MG63 (cell line): ENCODE measurements around the gene RASSF8. TPM values are rescaled to one million over a fixed set of nuclear protein-coding genes. Genes with fewer than 3 reads are reported as not detected.

Experiments used
- DNase-seq: peaks from one replicate; pipeline ENCODE4 v3.0.0-alpha.2; 2020
- H3K27me3 ChIP-seq: fragments of 250-450 bp; sonication (Bioruptor Pico); 2 replicates; pipeline ENCODE4 v1.5.1; 2020; ENCODE audit warnings: mild to moderate bottlenecking, moderate library complexity
- H3K36me3 ChIP-seq: fragments of 250-450 bp; sonication (Bioruptor Pico); 2 replicates; pipeline ENCODE4 v1.5.1; 2020; ENCODE audit warnings: mild to moderate bottlenecking, moderate library complexity
- H3K4me3 ChIP-seq: fragments of 250-450 bp; sonication (Bioruptor Pico); 2 replicates; pipeline ENCODE4 v1.5.1; 2020; ENCODE audit warnings: mild to moderate bottlenecking, moderate library complexity
- H3K9me3 ChIP-seq: fragments of 250-450 bp; sonication (Bioruptor Pico); 2 replicates; pipeline ENCODE4 v1.5.1; 2020; ENCODE audit warnings: mild to moderate bottlenecking, moderate library complexity
- total RNA-seq: library from RNA; depleted of rRNA; stranded (reverse); fragments of >200 nt; shearing (Covaris generic); gene quantifications from 2 replicates; pipeline ENCODE4 v1.2.3, GENCODE V29; 2014; ENCODE audit warnings: low replicate concordance

RASSF8 gene
- total RNA-seq, 1 experiment from 2014 or later, result 7.3 TPM

DNA sequence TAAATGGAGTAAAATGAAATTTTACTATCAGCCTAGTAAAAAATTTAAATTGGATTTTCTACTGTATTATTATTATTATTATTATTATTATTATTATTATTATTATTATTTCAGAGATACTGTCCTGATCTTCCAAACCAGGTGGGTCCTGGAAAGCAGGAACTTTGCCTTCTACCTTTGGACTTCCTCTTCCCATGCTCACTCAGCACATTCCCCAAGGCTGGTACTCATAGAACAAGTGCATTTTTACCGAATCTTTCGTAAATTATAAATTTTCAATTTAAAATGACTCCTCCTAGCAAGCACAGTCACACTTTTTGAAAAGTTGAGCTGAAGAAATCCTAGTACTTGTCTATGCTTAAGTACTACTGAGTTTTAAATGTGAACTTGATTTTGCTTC is 136.7 kb downstream of the RASSF8 start:
- Histone ChIP-seq H3K36me3 (no peaks in the 10 kb centered on the region), H3K27me3 (no peaks in the 10 kb centered on the region), H3K9me3 (no peaks in the 10 kb centered on the region), H3K4me3 (no peak overlapping the region)
- no peak for DNase-seq

DNA sequence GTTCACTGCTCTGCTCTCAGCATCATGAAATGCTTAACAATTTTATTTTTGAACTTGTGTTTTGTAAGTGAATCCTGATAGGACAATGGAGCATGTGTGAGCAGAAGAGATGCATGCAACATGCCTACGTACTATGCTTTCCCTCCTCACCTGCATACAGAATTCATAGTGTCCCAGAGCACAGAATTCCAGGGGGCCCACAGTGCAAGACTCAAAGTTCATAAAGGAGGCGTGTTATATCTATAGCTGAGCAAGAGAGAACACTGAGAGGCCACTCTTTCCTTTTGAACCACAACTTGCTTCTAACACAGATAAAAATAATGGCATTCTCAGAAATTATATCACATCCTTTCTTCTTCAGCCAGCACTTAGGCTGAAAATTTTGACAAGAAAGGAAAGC is 137.6 kb downstream of the RASSF8 start:
- no peaks in the 10 kb centered on the region for H3K9me3 ChIP-seq
- DNase-seq, result no peak
- no peak overlapping the region for H3K4me3 ChIP-seq
- H3K27me3 ChIP-seq, result no peaks in the 10 kb centered on the region
- no peaks in the 10 kb centered on the region for H3K36me3 ChIP-seq

DNA sequence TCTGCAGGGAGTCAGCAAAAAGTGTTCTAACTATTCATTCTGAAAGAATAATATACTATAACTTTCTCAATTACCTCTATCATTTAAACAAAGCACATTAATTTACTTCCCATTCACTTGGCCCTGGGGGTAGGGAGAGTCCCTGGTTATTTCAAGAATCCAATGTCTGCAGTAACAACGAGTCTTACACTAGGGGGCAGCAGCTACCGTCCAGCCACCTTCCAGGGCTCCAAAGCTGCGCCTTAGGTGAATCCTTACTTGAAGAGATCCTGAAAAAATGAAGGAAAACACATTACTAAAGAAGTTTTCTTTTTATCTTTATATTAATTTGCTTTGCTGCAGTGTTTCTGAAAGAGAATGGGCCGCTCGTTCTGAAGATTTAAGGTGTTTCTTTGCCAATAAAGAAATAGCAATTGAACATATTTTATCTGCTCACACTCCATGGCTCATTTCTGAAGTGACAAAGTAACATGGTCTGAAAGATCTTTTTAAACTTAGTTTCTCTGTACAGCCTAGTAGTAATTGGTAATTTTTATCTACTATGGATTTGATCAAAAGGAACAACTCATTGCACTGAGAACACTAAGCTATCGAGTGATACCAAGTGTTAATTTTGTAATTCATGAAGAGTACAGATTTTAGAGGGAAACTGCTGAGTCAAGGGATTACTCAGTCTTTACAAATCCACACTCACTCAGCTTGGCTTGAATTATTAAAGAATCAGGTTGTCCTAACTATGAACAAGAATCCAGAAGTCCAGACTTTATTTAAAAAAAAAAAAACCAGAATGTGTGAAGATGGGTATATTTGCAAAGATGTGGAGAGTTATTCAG is 138.8 kb downstream of the RASSF8 start:
- DNase-seq, result peak; percentile 61
- H3K36me3 ChIP-seq, result no peaks in the 10 kb centered on the region
- H3K4me3 ChIP-seq, result no peak overlapping the region
- no peaks in the 10 kb centered on the region for H3K27me3 ChIP-seq
- no peaks in the 10 kb centered on the region for H3K9me3 ChIP-seq

DNA sequence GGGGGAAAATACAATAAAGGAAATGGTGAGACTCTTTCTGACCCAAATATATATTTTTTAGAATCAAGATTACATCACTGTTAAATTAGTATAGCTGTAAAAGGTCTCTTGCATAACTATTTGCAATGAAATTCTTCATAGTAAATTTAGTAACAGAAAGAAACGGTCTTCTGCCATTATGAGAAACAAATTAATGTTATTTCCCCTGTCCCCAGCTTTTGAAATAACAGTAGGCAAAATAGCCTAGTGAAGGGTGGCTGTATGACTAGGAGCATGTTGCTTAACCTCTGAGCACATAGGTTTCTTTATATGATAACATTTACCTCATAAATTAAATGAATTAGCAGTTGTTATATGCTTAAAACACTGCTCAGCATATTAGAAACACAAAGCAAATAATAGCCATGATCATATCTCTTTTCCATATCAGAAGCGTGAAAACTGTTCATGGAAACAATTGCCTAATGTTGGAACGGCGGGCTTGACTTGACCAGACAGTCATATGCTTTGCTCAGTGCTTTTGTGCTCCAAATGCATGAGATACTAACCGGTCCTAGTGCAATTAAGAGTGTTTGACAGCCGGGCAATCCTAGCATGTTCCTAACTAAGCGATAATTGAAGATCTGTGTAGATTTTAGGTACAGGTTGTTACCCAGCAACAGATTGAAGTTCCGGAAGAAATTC is 142.3 kb downstream of the RASSF8 start:
- H3K9me3 ChIP-seq, result no peaks in the 10 kb centered on the region
- H3K4me3 ChIP-seq, result no peak overlapping the region

DNA sequence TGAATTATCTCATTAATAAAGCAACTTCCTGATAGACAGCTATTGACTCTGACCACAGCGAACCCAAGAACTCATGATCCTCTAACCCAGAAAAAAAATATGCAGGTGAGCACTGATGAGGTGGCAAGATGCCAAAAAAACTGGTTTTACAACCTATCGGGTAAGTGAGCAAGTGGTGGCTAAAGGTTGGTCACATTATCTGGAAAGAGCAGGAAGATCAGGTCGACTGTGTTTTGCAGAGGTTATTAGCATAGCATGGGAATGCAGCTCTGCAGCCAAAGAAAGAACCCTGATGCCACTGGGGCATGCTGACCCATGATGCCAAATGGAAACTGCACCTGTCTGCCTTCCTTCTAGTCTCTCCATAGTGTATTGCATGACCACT is 142.9 kb downstream of the RASSF8 start:
- DNase-seq, result no peak
- Histone ChIP-seq H3K4me3 (no peak overlapping the region), H3K27me3 (no peaks in the 10 kb centered on the region), H3K36me3 (no peaks in the 10 kb centered on the region), H3K9me3 (no peaks in the 10 kb centered on the region)

More for the DNA sequence above, 142.3 kb downstream of the RASSF8 start:
- no peak for DNase-seq
- no peaks in the 10 kb centered on the region for H3K36me3 ChIP-seq
- H3K27me3 ChIP-seq, result no peaks in the 10 kb centered on the region

DNA sequence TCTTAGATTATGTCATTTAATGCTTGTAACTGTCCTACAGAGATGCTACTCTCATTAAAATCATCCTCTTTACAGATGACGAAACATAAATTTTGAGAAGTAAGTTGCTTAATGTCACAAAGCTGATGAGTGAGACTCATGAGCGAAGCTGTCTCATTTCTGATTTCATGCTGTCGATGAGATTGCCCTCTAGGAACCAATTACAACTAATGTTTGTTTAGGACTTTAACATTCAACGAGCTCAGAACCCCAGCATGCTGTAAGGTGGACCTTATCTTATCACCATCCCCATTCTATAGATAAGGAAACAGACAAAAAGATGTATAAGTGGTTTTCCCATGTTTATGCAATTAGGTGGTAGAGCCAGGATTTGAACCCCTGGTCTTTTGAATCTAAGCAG is 143.3 kb downstream of the RASSF8 start:
- H3K4me3 ChIP-seq, result no peak overlapping the region
- DNase-seq, result no peak
- H3K9me3 ChIP-seq, result no peaks in the 10 kb centered on the region
- H3K36me3 ChIP-seq, result no peaks in the 10 kb centered on the region
- no peaks in the 10 kb centered on the region for H3K27me3 ChIP-seq

DNA sequence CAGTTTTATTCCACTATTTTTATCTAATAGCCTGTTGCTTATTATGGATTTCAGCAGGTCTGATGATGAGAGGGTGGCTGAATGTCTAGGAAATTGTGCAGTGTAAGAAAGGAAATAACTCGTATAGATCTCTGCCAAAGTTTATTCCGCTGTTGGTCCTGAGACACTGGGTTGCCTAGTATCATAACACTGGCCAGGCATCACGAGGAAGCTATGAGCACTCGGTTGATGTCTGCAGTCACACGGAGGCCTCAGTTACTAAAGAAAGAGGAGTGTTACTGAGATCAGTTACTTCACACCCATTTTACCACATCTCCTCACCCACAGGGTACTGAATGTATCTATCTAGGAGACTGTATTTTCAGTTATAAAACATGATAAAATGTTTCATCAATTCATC is 144.5 kb downstream of the RASSF8 start:
- H3K36me3 ChIP-seq, result no peaks in the 10 kb centered on the region
- no peaks in the 10 kb centered on the region for H3K9me3 ChIP-seq
- no peak for DNase-seq
- no peak overlapping the region for H3K4me3 ChIP-seq
- no peaks in the 10 kb centered on the region for H3K27me3 ChIP-seq

DNA sequence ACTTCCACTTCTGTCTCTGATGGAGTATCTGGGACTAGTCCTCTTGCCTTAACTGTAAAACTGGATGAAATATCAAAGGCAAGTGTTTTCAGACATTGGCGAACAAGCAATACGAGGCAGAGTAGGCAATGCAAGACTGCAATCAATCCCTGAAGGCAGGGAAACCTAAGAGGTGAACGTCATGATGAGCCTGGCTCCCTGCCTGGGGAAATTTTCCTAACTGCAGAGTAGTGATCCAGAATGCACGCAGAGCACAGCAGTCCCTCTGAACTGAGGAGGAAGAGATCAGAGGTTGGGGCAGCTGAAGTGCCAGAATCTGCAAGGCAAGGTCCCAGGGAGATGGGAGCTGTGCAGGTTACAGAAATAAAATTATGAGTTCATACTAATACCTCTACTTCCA is 147.9 kb downstream of the RASSF8 start:
- Histone ChIP-seq H3K4me3 (no peak overlapping the region), H3K27me3 (no peaks in the 10 kb centered on the region), H3K9me3 (no peaks in the 10 kb centered on the region), H3K36me3 (no peaks in the 10 kb centered on the region)
- DNase-seq, result no peak

DNA sequence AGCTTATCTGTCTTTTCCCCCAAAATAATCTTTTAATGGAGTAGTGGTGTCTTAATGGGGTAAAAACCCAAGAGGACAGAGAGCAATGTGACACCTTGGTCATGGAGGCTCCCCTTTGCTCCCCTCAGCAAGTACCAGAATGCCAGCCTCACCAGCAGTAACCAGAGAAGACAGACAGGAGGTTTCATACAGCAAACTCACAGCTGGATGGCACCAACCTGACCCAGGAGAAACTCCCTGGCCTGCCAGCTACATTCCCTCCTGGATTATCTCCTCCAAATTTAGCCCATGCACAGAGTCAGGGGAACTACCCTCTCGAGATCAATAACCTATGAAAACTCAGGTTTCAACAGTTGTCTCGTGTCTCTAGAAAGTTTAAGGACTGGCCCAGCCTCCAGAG is 150.4 kb downstream of the RASSF8 start:
- no peak for DNase-seq
- Histone ChIP-seq H3K27me3 (no peaks in the 10 kb centered on the region), H3K4me3 (no peak overlapping the region), H3K36me3 (no peaks in the 10 kb centered on the region), H3K9me3 (no peaks in the 10 kb centered on the region)

DNA sequence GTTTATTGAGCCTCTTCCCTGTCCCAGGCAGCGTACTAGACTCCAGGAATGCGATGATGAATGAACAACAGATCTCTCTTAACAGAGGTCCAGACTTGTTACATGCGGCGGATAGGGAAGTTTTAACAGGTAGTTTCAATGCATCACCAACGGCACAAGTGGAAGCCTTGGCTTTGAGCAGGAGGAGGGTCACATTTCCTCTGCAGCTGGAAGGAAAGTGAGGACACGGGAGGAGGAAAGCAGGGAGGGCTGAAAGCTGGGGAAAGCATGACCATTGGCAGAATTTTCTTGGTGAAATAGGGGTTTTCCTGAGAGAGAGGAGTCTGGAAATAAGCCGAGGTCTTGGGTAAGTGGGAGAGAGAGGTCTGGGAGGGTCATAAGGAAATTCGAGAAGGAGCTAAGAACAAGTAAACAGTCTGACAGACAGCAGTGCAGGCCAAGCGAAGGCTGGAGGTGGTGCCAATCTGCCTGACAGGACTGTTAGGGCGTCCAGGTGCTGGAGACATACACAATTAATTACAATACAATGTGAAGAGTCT is 150.9 kb downstream of the RASSF8 start:
- no peak for DNase-seq
- no peaks in the 10 kb centered on the region for H3K36me3 ChIP-seq
- no peaks in the 10 kb centered on the region for H3K27me3 ChIP-seq
- no peaks in the 10 kb centered on the region for H3K9me3 ChIP-seq
- H3K4me3 ChIP-seq, result no peak overlapping the region

DNA sequence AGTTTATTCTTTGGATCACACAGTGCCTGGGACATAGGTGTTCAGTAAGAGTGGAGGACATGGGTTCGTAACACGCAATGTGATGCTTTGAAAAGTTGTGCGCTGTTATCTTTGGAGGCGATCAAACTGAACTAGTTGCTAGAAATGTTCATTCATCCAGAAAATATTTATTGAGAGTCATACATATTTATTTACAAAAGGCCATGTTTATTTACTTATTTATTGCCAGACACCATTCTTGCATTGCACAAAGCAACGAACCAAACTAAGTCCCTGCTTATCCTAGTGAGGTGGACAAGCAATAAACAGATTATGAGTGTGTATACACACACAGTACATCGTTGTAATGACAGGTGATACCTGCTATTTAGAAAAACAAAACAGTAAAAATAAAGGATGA is 153.8 kb downstream of the RASSF8 start:
- Histone ChIP-seq H3K27me3 (no peaks in the 10 kb centered on the region), H3K36me3 (no peaks in the 10 kb centered on the region), H3K4me3 (no peak overlapping the region), H3K9me3 (no peaks in the 10 kb centered on the region)
- DNase-seq, result no peak

DNA sequence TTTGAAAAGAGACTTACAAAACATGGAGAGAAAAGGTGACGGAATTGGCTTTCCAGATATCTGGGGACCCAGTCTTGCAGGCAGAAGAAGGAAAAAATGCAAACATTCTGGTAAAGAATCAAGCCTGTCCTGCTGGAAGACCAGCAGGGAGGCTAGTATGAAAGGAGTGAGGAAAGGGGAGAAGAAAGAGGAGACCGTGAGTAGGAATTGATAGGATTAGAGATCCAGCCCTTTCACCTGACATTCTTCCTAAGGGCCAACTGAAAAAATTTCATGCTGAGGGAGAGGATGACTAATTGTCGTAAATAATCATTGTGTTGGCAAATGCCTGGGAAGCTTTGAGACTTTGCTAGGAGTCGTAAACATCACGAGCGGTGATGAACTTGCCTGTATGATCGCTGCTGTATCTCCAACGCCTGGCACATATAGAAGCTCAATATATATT is 154.2 kb downstream of the RASSF8 start:
- Histone ChIP-seq H3K4me3 (no peak overlapping the region), H3K36me3 (no peaks in the 10 kb centered on the region), H3K27me3 (no peaks in the 10 kb centered on the region), H3K9me3 (no peaks in the 10 kb centered on the region)
- no peak for DNase-seq

DNA sequence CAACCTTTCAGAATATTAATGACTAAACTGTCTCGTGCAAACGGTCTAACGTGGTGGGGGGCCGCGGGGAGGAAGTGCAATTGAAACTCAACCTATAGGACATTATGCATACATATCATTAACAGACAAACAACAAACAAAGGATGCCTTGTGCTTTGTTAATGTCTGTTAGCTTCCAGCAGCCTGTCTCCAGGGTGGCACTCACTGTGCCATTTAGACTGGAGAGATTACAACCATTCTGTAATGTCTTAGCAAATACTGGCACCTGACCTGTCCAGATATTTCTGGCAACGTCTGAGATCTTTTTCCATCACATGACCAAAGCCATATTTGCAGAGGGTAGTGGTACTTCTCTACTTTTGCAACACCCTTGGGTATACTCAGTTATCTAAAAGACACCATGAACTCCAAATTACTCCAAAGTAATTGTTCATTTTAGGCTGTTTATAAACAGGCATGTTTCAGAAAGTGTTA is 154.7 kb downstream of the RASSF8 start:
- DNase-seq, result no peak
- no peaks in the 10 kb centered on the region for H3K9me3 ChIP-seq
- no peaks in the 10 kb centered on the region for H3K36me3 ChIP-seq
- peak overlapping the region; percentile 57; the same call in 1 of the 2 replicates for H3K4me3 ChIP-seq
- no peaks in the 10 kb centered on the region for H3K27me3 ChIP-seq

DNA sequence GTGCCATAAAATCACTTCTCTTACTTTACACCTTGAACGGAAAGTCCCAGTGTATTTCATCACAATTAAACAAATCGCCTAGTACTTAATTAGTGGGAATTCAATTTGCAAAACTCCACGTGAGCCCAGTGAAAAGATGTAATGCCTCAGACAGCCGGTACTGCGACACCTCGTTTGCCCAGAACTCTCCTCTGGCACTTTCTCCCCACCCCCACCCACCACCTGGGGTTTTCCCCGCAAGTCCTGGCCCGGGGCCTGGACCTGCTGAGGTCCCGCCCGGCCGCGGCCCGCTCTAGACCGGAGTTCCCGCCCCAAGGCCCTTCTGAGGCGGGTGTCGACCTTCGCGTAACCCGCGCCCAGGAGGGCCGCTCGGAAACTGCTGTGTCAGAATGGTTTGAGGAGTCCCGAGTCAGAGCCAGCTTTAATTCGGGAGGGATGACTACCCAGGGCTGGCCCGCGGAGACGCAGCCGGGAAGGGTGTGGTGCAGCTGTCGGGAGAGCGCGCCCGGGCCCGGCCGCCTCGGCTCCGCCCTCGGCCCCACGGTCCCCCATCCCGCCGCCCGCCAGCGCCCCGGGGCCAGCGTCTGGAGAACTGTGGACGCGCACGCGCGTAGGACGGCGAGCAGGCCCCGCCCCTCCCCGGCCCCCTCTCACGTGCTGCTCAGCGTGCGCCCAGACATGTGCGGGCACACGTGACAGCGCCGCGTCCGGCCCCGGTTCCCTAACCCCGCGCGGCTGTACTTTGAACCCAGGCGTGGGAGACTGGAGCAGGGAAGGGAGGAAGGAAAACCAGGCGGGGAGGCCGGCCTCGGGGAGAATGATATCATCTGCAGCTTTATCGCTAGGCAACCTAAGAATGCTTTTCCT is 155.6 kb downstream of the RASSF8 start:
- peak; percentile 91 for DNase-seq
- Histone ChIP-seq H3K4me3 (peak overlapping the region; percentile 57), H3K36me3 (no peaks in the 10 kb centered on the region), H3K9me3 (no peaks in the 10 kb centered on the region), H3K27me3 (no peaks in the 10 kb centered on the region)

DNA sequence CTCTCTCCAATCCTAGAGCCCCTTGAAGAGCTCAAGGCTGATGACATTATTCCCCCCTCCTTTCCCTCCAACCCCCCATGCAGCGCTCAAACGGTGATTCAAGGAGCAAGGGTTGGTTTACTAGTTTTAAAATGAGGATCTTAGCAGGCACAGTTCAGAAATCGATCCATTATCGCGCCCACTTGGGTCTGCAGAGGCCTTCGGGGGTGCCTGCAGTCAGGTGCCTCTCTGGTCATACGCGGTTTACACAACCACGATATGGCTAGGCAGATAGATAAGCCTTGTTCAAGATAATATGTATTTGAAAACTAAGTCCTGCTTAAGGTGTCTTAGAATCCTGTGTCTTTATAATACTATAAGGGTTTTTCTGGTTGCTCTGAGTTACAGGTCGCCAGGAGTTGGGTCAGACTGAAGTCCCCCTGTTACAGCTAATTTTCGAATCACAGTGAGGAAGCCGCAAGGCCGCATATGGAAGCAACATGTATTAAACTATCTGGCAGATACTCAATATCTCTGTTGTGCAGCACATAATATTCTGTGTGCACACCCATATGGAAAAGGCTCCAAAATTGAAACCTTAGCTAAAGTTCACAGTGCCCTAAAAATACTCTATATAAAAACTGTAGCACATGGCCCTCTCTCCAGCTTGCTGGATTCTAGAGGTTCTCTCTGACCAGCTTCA is 156.4 kb downstream of the RASSF8 start:
- DNase-seq, result no peak
- Histone ChIP-seq H3K27me3 (no peaks in the 10 kb centered on the region), H3K36me3 (no peaks in the 10 kb centered on the region), H3K9me3 (no peaks in the 10 kb centered on the region), H3K4me3 (peak overlapping the region; percentile 57)
